Hepatocyte (in vitro differentiated cells): Measurements from ENCODE around the gene ZNF488. TPM values are rescaled to one million over a fixed set of nuclear protein-coding genes. Genes with fewer than 3 reads are reported as not detected.

Experiments
- DNase-seq: peaks from one replicate; pipeline ENCODE4 v3.0.0-alpha.2; 2016; ENCODE audit warnings: low spot score
- H2AFZ ChIP-seq: fragments of 200-600 bp; sonication (generic); 2 replicates; pipeline ENCODE4 v1.6.0; 2016; ENCODE audit warnings: antibody characterized with exemption, mild to moderate bottlenecking
- H3K27ac ChIP-seq: fragments of 200-600 bp; sonication (generic); 2 replicates; pipeline ENCODE4 v1.5.1; 2016; ENCODE audit warnings: mild to moderate bottlenecking
- H3K27me3 ChIP-seq: fragments of 200-600 bp; sonication (generic); 2 replicates; pipeline ENCODE4 v1.6.1; 2016
- H3K36me3 ChIP-seq: fragments of 200-600 bp; sonication (generic); replicated peaks from 2 replicates; pipeline ENCODE4 v1.5.1; 2016; ENCODE audit warnings: low read depth; ENCODE audit not compliant: insufficient read depth
- H3K4me1 ChIP-seq: fragments of 200-600 bp; sonication (generic); 2 replicates; pipeline ENCODE4 v1.5.1; 2016; ENCODE audit warnings: mild to moderate bottlenecking, moderate library complexity; ENCODE audit not compliant: insufficient read depth
- H3K4me2 ChIP-seq: fragments of 200-600 bp; sonication (generic); 2 replicates; pipeline ENCODE4 v1.6.0; 2016
- H3K4me3 ChIP-seq: fragments of 200-600 bp; sonication (generic); 2 replicates; pipeline ENCODE4 v1.5.1; 2016; ENCODE audit warnings: mild to moderate bottlenecking
- H3K79me2 ChIP-seq: fragments of 200-600 bp; sonication (generic); 2 replicates; pipeline ENCODE4 v1.6.0; 2017; ENCODE audit warnings: mild to moderate bottlenecking
- H3K9me2 ChIP-seq: fragments of 200-600 bp; sonication (generic); replicated peaks from 2 replicates; pipeline ENCODE4 v1.6.0; 2017; ENCODE audit warnings: mild to moderate bottlenecking; ENCODE audit not compliant: insufficient read depth
- H3K9me3 ChIP-seq: fragments of 200-600 bp; sonication (generic); 2 replicates; pipeline ENCODE4 v1.5.1; 2016; ENCODE audit warnings: low read depth, mild to moderate bottlenecking
- H4K20me1 ChIP-seq: fragments of 200-600 bp; sonication (generic); 2 replicates; pipeline ENCODE4 v1.6.0; 2016; ENCODE audit warnings: mild to moderate bottlenecking; ENCODE audit not compliant: insufficient read depth, poor library complexity, severe bottlenecking
- EZH2 ChIP-seq: fragments of 200-600 bp; sonication (generic); IDR thresholded peaks from 2 replicates; pipeline ENCODE4 v1.6.1; 2016; ENCODE audit warnings: antibody characterized with exemption, mild to moderate bottlenecking, borderline replicate concordance
- EZH2phosphoT487 ChIP-seq: fragments of 200-600 bp; sonication (generic); IDR thresholded peaks from one replicate; pipeline ENCODE4 v1.6.1; 2018; ENCODE audit warnings: antibody characterized with exemption, mild to moderate bottlenecking, low read depth, moderate library complexity; ENCODE audit not compliant: unreplicated experiment, severe bottlenecking
- WGBS: methylation state at CpG from one replicate; pipeline ENCODE4 v1.1.6; 2016; ENCODE audit warnings: low lambda C conversion rate; ENCODE audit errors: missing lambda C conversion rate; 5-methylcytosine and 5-hydroxymethylcytosine counted together
- polyA plus RNA-seq: library from polyadenylated mRNA; unstranded; fragments of >200 nt; fragmentation: Nextera tagmentation; extraction: Ambion mirVana; gene quantifications from 2 replicates; pipeline ENCODE4 v1.2.1, GENCODE V29; 2016
- total RNA-seq: library from RNA; depleted of rRNA; stranded (reverse); fragments of >200 nt; gene quantifications from 2 replicates; pipeline ENCODE4 v1.2.3, GENCODE V29; 2014
- TF ChIP-seq, protein P1 (sequence below): fragments of 200-600 bp; sonication (generic); IDR thresholded peaks from 2 replicates; pipeline ENCODE4 v1.5.1; 2016; ENCODE audit warnings: antibody characterized with exemption, mild to moderate bottlenecking; ENCODE audit not compliant: poor library complexity

Gene ZNF488
- total and polyA plus RNA-seq, 2 experiments from 2014 or later, result 1.2 to 2.5 TPM

DNA sequence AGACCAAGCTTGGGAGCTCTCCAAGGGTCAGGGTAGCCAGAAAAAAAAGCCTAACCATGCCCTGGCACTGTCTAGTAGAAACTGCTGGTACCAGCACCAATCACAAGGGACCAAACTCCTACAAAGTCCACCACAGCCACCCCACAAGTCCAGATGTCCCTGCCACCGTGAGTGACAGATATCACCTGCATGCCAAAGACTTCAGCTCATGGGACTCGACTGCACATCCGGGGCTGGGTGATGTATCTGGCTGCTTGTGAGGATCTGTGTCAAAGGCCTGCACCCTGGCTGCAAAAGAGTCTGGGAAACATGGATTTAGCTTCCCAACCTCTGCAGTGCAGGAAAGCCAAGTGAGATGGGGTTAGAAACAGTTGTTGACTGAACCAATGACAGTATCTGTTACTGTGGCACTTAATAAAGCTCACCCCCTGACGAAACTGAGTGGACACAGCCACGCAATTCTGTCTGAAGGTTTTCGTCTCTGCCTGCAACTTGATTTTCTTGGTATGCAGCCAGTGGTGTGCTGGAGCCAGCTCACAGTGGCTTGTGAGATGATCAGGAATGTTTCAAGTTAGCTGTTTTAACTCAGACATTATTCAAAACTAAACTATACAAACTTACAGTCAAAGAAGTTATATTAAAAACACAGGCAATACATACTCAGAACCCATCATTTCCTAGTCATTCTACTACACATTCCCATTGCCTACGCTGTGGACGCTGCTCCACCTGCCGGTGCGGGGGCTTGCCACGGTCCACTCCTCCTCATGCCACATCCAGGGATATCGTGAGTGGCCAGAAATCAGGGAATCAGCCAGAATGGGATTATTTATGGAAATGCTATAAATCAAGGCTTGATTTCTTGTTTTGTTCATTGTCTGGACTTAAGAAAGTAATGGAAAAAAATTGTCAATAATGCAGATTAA, 9.2 kb downstream of the ZNF488 start:
- Histone ChIP-seq H4K20me1 (no peaks in the 10 kb centered on the region), H3K27me3 (no peaks in the 10 kb centered on the region), H3K9me2 (no peaks in the 10 kb centered on the region), H3K36me3 (no peaks in the 10 kb centered on the region), H3K9me3 (no peaks in the 10 kb centered on the region), H3K4me3 (no peak overlapping the region), H3K79me2 (no peaks in the 10 kb centered on the region), H3K4me1 (peaks cover 3% of the 10 kb centered on the region), H2AFZ (no peak overlapping the region), H3K4me2 (no peak overlapping the region), H3K27ac (no peak overlapping the region)
- no peak for TF ChIP-seq EZH2
- TF ChIP-seq, protein P1, sequence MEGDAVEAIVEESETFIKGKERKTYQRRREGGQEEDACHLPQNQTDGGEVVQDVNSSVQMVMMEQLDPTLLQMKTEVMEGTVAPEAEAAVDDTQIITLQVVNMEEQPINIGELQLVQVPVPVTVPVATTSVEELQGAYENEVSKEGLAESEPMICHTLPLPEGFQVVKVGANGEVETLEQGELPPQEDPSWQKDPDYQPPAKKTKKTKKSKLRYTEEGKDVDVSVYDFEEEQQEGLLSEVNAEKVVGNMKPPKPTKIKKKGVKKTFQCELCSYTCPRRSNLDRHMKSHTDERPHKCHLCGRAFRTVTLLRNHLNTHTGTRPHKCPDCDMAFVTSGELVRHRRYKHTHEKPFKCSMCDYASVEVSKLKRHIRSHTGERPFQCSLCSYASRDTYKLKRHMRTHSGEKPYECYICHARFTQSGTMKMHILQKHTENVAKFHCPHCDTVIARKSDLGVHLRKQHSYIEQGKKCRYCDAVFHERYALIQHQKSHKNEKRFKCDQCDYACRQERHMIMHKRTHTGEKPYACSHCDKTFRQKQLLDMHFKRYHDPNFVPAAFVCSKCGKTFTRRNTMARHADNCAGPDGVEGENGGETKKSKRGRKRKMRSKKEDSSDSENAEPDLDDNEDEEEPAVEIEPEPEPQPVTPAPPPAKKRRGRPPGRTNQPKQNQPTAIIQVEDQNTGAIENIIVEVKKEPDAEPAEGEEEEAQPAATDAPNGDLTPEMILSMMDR, result no peak
- TF ChIP-seq EZH2phosphoT487, result no peak
- no peak for DNase-seq
- 83% methylated on average over 12 of the region's 12 CpGs for WGBS

DNA sequence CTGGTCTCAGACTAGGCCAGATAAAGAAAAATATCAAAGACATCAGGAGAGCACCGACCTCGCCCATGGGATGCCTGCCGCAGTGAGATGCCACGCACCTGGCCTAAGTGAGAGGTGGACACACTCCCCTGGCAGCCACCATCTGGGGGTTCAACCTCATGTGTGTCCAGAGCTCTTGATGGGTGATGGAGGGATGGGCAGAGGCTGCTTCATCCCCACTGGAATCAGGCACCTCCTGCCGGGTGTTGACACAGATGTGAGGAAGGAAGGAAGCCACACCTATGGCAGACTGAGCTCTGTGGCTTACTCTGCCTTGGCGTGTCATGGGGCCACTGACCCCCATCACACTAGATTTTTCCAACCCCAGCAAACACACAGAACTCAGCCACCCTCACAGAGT, 11.4 kb downstream of the ZNF488 start:
- H3K27me3 ChIP-seq, result no peaks in the 10 kb centered on the region

DNA sequence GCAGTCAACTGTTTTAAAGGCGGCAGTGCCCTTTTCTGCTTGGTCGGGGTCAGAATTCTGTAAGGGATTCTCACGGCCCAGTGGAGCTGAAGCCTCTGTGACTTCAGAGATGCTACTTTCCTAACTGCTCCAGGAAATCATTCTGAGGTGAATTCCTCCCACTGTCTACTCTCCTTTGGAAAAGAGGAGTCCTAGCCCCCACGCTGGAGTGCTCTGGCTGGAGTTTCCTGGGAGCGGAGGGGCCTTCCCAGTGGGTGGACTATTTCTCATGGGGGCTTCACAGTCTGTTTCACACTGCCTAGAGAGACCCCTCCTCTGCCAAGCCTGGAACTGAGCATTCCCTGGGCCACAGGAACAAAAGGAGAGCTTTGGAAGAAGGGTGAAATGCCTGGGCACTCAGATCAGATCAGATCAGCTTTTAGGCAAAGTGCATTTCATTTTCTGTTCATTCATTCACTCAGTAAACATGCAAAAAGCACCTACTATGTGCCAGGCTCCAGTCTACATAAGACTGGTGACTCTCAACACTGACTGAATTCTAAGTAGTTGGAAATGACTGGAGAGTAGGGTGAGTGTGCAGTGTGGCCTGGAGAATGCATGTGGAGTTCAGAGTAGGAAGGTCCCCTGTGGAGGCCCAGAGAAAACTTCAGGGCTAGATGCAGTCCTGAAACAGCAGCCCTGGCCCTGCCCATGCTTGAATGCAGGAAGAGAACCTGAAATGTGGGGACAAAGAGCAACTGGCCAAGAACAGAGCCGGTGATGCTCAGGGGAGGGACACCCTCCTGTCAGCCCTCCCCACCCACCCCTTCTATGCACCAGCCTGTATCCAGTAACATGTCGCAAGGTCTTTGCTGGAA, 12.2 kb downstream of the ZNF488 start:
- Histone ChIP-seq H3K27me3 (no peaks in the 10 kb centered on the region), H3K79me2 (no peaks in the 10 kb centered on the region), H4K20me1 (no peaks in the 10 kb centered on the region), H3K4me1 (no peaks in the 10 kb centered on the region), H2AFZ (no peak overlapping the region), H3K4me3 (no peak overlapping the region), H3K36me3 (no peaks in the 10 kb centered on the region), H3K27ac (no peak overlapping the region), H3K4me2 (no peak overlapping the region), H3K9me2 (no peaks in the 10 kb centered on the region), H3K9me3 (no peaks in the 10 kb centered on the region)
- DNase-seq, result no peak
- TF ChIP-seq, protein P1, result no peak
- TF ChIP-seq EZH2 (no peak), EZH2phosphoT487 (no peak)
- WGBS, result 95% methylated on average over 7 of the region's 7 CpGs

More for the DNA sequence above, 11.4 kb downstream of the ZNF488 start:
- Histone ChIP-seq H2AFZ (no peak overlapping the region), H3K9me2 (no peaks in the 10 kb centered on the region), H3K79me2 (no peaks in the 10 kb centered on the region), H4K20me1 (no peaks in the 10 kb centered on the region), H3K4me3 (no peak overlapping the region), H3K27ac (no peak overlapping the region), H3K36me3 (no peaks in the 10 kb centered on the region), H3K4me2 (no peak overlapping the region), H3K4me1 (peaks cover 3% of the 10 kb centered on the region), H3K9me3 (no peaks in the 10 kb centered on the region)
- 91% methylated on average over 6 of the region's 6 CpGs for WGBS
- no peak for DNase-seq
- TF ChIP-seq EZH2 (no peak), EZH2phosphoT487 (no peak)
- TF ChIP-seq, protein P1, result no peak
